PC-3 (cell line): Measurements from ENCODE around the gene TSEN54. TPM values are rescaled to one million over a fixed set of nuclear protein-coding genes. Genes with fewer than 3 reads are reported as not detected.

Experiments
- ATAC-seq: fragments of 200-7000 bp; cut with Tn5 transposase; 2 replicates; pipeline ENCODE4 v1.9.1; 2020; ENCODE audit warnings: mild to moderate bottlenecking, moderate library complexity
- BruUV-seq: library from RNA; stranded (reverse); fragments of 400-500 nt; replicated peaks from 2 replicates; lab custom pipeline; 2021; lab: Mats Ljungman, UMichigan
- CTCF ChIA-PET: fragments of 300-600 bp; sonication (Branson Sonifier 250); formaldehyde crosslinking; loops from one replicate; lab custom pipeline; 2022; ENCODE audit warnings: antibody characterized with exemption; lab: Charles Lee
- POLR2A ChIA-PET: fragments of 300-600 bp; sonication (Branson Sonifier 250); formaldehyde crosslinking; loops from one replicate; lab custom pipeline; 2022; ENCODE audit warnings: antibody characterized with exemption; ENCODE audit not compliant: unreplicated experiment; lab: Charles Lee
- DNase-seq: peaks from one replicate; pipeline ENCODE4 v3.0.0-alpha.2; 2015
- H2AFZ ChIP-seq: fragments of 300-600 bp; sonication (generic); 2 replicates; pipeline ENCODE4 v1.6.0; 2016; ENCODE audit warnings: antibody characterized with exemption, low read length
- H3F3A ChIP-seq: fragments of 300-600 bp; sonication (generic); one replicate; pipeline ENCODE4 v1.6.0; 2017; ENCODE audit warnings: antibody characterized with exemption, low read length, control low read depth, mild to moderate bottlenecking; ENCODE audit not compliant: unreplicated experiment
- H3K27ac ChIP-seq: fragments of 300-600 bp; sonication (generic); 2 replicates; pipeline ENCODE4 v1.5.1; 2016; ENCODE audit warnings: mild to moderate bottlenecking, low read length
- H3K27me3 ChIP-seq: fragments of 300-600 bp; sonication (generic); 2 replicates; pipeline ENCODE4 v1.6.1; 2016; ENCODE audit warnings: low read length, mixed read lengths
- H3K36me3 ChIP-seq: fragments of 300-600 bp; sonication (generic); 2 replicates; pipeline ENCODE4 v1.6.1; 2016; ENCODE audit warnings: low read depth, mixed run types, low read length, mixed read lengths
- H3K4me1 ChIP-seq: fragments of 300-600 bp; sonication (generic); 2 replicates; pipeline ENCODE4 v1.5.1; 2016; ENCODE audit warnings: low read length; ENCODE audit not compliant: insufficient read depth
- H3K4me2 ChIP-seq: fragments of 300-600 bp; sonication (generic); 2 replicates; pipeline ENCODE4 v1.6.0; 2016; ENCODE audit warnings: low read length
- H3K4me3 ChIP-seq: fragments of 300-600 bp; sonication (generic); 2 replicates; pipeline ENCODE4 v1.5.1; 2016; ENCODE audit warnings: mild to moderate bottlenecking, low read length, mixed read lengths
- H3K79me2 ChIP-seq: fragments of 300-600 bp; sonication (generic); 2 replicates; pipeline ENCODE4 v1.6.1; 2017; ENCODE audit warnings: low read length, mixed read lengths
- H3K9ac ChIP-seq: fragments of 300-600 bp; sonication (generic); 2 replicates; pipeline ENCODE4 v1.6.0; 2016; ENCODE audit warnings: mild to moderate bottlenecking, low read length
- H3K9me2 ChIP-seq: fragments of 300-600 bp; sonication (generic); replicated peaks from 2 replicates; pipeline ENCODE4 v1.6.1; 2016; ENCODE audit warnings: mixed run types, low read length, mixed read lengths
- H3K9me3 ChIP-seq: fragments of 300-600 bp; sonication (generic); 2 replicates; pipeline ENCODE4 v1.6.1; 2016; ENCODE audit warnings: low read length, mixed read lengths
- H4K20me1 ChIP-seq: fragments of 300-600 bp; sonication (generic); 2 replicates; pipeline ENCODE4 v1.6.1; 2016; ENCODE audit warnings: low read length, mixed read lengths
- CTCF ChIP-seq: fragments of 300-600 bp; sonication (generic); conservative IDR thresholded peaks from 2 replicates; pipeline ENCODE4 v1.5.1; 2017; ENCODE audit warnings: antibody characterized with exemption, low read depth, mild to moderate bottlenecking, low read length
- EZH2 ChIP-seq: fragments of 300-600 bp; sonication (generic); IDR thresholded peaks from one replicate; pipeline ENCODE4 v1.6.1; 2017; ENCODE audit warnings: antibody characterized with exemption, mild to moderate bottlenecking, low read length; ENCODE audit not compliant: unreplicated experiment
- EZH2phosphoT487 ChIP-seq: fragments of 300-600 bp; sonication (generic); IDR thresholded peaks from 2 replicates; pipeline ENCODE4 v1.6.1; 2018; ENCODE audit warnings: mild to moderate bottlenecking, antibody characterized with exemption, low read length, borderline replicate concordance
- intact Hi-C: fragments of 100-400 bp; cut with micrococcal nuclease; formaldehyde crosslinking; loops from 2 replicates; pipeline ENCODE4 v1.9.0; 2023
- total RNA-seq: library from RNA; depleted of rRNA; stranded (reverse); fragments of >200 nt; gene quantifications from 2 replicates; pipeline ENCODE4 v1.2.3, GENCODE V29; 2014

The TSEN54 gene
- total RNA-seq, 1 experiment from 2014 or later = 61.6 TPM

GRCh38 chr17:75511610-75512575, 4.4 kb upstream of the TSEN54 start:
- Histone ChIP-seq H3K36me3 (peaks cover 5% of the 10 kb centered on the region; the same call in 1 of the 2 replicates), H3K4me1 (peaks cover 35% of the 10 kb centered on the region), H3K9me3 (no peaks in the 10 kb centered on the region), H3K4me3 (no peak overlapping the region), H3K27me3 (no peaks in the 10 kb centered on the region), H4K20me1 (peaks cover 31% of the 10 kb centered on the region), H3K9me2 (no peaks in the 10 kb centered on the region), H3K79me2 (peaks cover 53% of the 10 kb centered on the region), H3F3A (no peaks in the 10 kb centered on the region), H3K9ac (no peak overlapping the region), H3K4me2 (no peak overlapping the region), H2AFZ (no peak overlapping the region), H3K27ac (no peak overlapping the region)
- no TSS peak for BruUV-seq
- intact Hi-C loops = no loop called here
- TF ChIP-seq EZH2phosphoT487 = no peak
- TF ChIP-seq EZH2 = no peak
- no peak for TF ChIP-seq CTCF
- ATAC-seq = no peak
- ChIA-PET POLR2A (no interaction called here), CTCF (no interaction called here)
- DNase-seq = no peak

- Histone ChIP-seq H3K36me3 (peaks cover 4% of the 10 kb centered on the region; the same call in 1 of the 2 replicates), H3K79me2 (peaks cover 65% of the 10 kb centered on the region), H3K9ac (no peak overlapping the region), H3K4me1 (peaks cover 46% of the 10 kb centered on the region), H4K20me1 (peaks cover 31% of the 10 kb centered on the region), H3F3A (no peaks in the 10 kb centered on the region), H3K9me2 (no peaks in the 10 kb centered on the region), H3K9me3 (no peaks in the 10 kb centered on the region), H2AFZ (no peak overlapping the region), H3K27ac (no peak overlapping the region), H3K4me2 (peak overlapping the region; percentile 93), H3K27me3 (no peaks in the 10 kb centered on the region), H3K4me3 (peak overlapping the region; percentile 78; the same call in 1 of the 2 replicates)
- intact Hi-C loops = no loop called here
- BruUV-seq = TSS peak; percentile 20
- POLR2A ChIA-PET = no interaction called here
- CTCF ChIA-PET = interaction anchor here (0.7 to 1.3 kb wide), 3 partner anchors 12 to 19 kb away, joined by 4 to 7 read pairs (median 7); partner anchors contain the start of gene LLGL2
- ATAC-seq = no peak
- TF ChIP-seq EZH2phosphoT487 (no peak), EZH2 (no peak), CTCF (no peak)
- DNase-seq = no peak
Measured at GRCh38 chr17:75512926-75513640, 3.2 kb upstream of the TSEN54 start.
